Testis (tissue), 2 donors: ENCODE measurements around the gene ULK4.

Experiments used
- CTCF ChIP-seq, 3 experiments: fragments of 450-650 bp in 2 of 3; fragments of 200-600 bp in 1 of 3; sonication (generic) in 1 of 3; IDR thresholded peaks; one replicate each; pipeline ENCODE4 v1.5.1; 2016 to 2019; ENCODE audit warnings: antibody characterized with exemption in 3 of 3, mild to moderate bottlenecking in 2 of 3, moderate library complexity in 1 of 3
- POLR2A ChIP-seq: fragments of 450-650 bp; IDR thresholded peaks from one replicate; pipeline ENCODE4 v1.6.1; 2017; ENCODE audit warnings: antibody characterized with exemption, mild to moderate bottlenecking, moderate library complexity

DNA sequence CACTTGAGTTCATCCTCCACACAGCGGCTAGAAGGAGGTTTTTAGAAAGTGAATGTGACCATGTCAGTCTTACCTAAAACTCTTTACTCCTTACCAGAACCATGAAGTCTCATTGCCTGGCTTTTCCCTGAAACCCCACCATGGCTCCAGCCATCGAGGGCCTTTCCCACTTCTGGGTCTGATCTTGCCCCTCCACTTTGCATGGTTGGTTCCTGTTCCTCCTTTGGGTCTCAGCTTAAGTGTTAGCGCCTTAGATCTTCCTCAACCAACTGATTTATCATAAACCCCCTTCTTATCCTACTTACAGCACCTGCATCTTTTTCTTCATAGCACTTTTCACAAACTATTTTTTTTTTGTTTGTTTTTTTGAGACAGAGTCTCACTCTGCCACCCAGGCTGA is 45.9 kb upstream of the ULK4 start:
- TF ChIP-seq CTCF (IDR thresholded peaks at IDR 0.05): no peak
- no peak for TF ChIP-seq POLR2A
